OCI-LY7 (cell line): ENCODE measurements around the gene IQSEC1. TPM values are rescaled to one million over a fixed set of nuclear protein-coding genes. Genes with fewer than 3 reads are reported as not detected.

Experiments used
- BruUV-seq: library from RNA; stranded (reverse); fragments of 400-500 nt; replicated peaks from 2 replicates; lab custom pipeline; 2021; lab: Mats Ljungman, UMichigan
- CTCF ChIA-PET: fragments of 300-600 bp; sonication (Branson Sonifier 250); formaldehyde crosslinking; loops from one replicate; lab custom pipeline; 2022; ENCODE audit warnings: antibody characterized with exemption; ENCODE audit not compliant: unreplicated experiment; lab: Charles Lee
- POLR2A ChIA-PET: fragments of 300-600 bp; sonication (Branson Sonifier 250); formaldehyde crosslinking; loops from one replicate; lab custom pipeline; 2022; ENCODE audit warnings: antibody characterized with exemption; lab: Charles Lee
- DNase-seq: peaks from one replicate; pipeline ENCODE4 v3.0.0-alpha.2; 2015; ENCODE audit warnings: low spot score
- H2AFZ ChIP-seq: fragments of 200-600 bp; sonication (generic), shearing (Covaris generic); 2 replicates; pipeline ENCODE4 v1.6.1; 2014; ENCODE audit warnings: mild to moderate bottlenecking, antibody characterized with exemption, low read length, moderate library complexity
- H3K27ac ChIP-seq: fragments of 200-600 bp; sonication (generic); 2 replicates; pipeline ENCODE4 v1.5.1; 2014; ENCODE audit warnings: mixed run types, low read depth, mild to moderate bottlenecking, moderate library complexity, low read length, inconsistent platforms; ENCODE audit not compliant: poor library complexity, severe bottlenecking
- H3K36me3 ChIP-seq: fragments of 200-600 bp; sonication (generic); 2 replicates; pipeline ENCODE4 v1.6.1; 2014; ENCODE audit warnings: mild to moderate bottlenecking, antibody characterized with exemption, low read length, moderate library complexity, mixed read lengths; ENCODE audit not compliant: insufficient read depth
- H3K4me1 ChIP-seq: fragments of 200-600 bp; sonication (generic); 2 replicates; pipeline ENCODE4 v1.5.1; 2014; ENCODE audit warnings: mild to moderate bottlenecking, low read length; ENCODE audit not compliant: insufficient read depth, poor library complexity, severe bottlenecking
- H3K4me2 ChIP-seq: fragments of 200-600 bp; sonication (generic); 2 replicates; pipeline ENCODE4 v1.6.1; 2014; ENCODE audit warnings: mild to moderate bottlenecking, low read length
- H3K4me3 ChIP-seq: fragments of 200-600 bp; sonication (generic); 2 replicates; pipeline ENCODE4 v1.5.1; 2014; ENCODE audit warnings: mild to moderate bottlenecking, low read depth, low read length; ENCODE audit not compliant: poor library complexity, severe bottlenecking
- H3K79me2 ChIP-seq: fragments of 200-600 bp; sonication (generic); 2 replicates; pipeline ENCODE4 v1.6.1; 2016; ENCODE audit warnings: low read depth, mild to moderate bottlenecking, low read length, moderate library complexity, mixed read lengths; ENCODE audit not compliant: insufficient read depth
- H3K9me2 ChIP-seq: fragments of 200-600 bp; sonication (generic); 2 replicates; pipeline ENCODE4 v1.6.1; 2016; ENCODE audit warnings: mild to moderate bottlenecking, low read length, mixed read lengths; ENCODE audit not compliant: insufficient read depth
- H3K9me3 ChIP-seq: fragments of 200-600 bp; sonication (generic); 2 replicates; pipeline ENCODE4 v1.6.1; 2014; ENCODE audit warnings: mild to moderate bottlenecking, mixed run types, low read length, mixed read lengths
- H4K20me1 ChIP-seq: fragments of 200-600 bp; sonication (generic); 2 replicates; pipeline ENCODE4 v1.6.1; 2014; ENCODE audit warnings: mild to moderate bottlenecking, antibody characterized with exemption, low read length, moderate library complexity, mixed read lengths; ENCODE audit not compliant: insufficient read depth
- CTCF ChIP-seq: fragments of 200-600 bp; sonication (generic); conservative IDR thresholded peaks from 2 replicates; pipeline ENCODE4 v1.5.1; 2014; ENCODE audit warnings: mild to moderate bottlenecking, antibody characterized with exemption, low read length, moderate library complexity, mixed read lengths
- EZH2phosphoT487 ChIP-seq: fragments of 200-600 bp; sonication (generic); IDR thresholded peaks from 2 replicates; pipeline ENCODE4 v1.6.1; 2018; ENCODE audit warnings: low read depth, borderline replicate concordance, mild to moderate bottlenecking, mixed run types, antibody characterized with exemption, low read length, moderate library complexity, mixed read lengths
- intact Hi-C: fragments of 100-400 bp; cut with micrococcal nuclease; formaldehyde crosslinking; loops from one replicate; pipeline ENCODE4 v1.10.0; 2022; ENCODE audit not compliant: unreplicated experiment
- total RNA-seq, 2 experiments: library from RNA; depleted of rRNA in 1 of 2; stranded (reverse); fragments of >200 nt in 1 of 2; shearing (Covaris generic) in 1 of 2; gene quantifications; 2 replicates each; pipeline ENCODE4 v1.2.3, GENCODE V29; 2014 to 2022

The IQSEC1 gene
- total RNA-seq, 2 experiments from 2014 or later = 25.2 to 70.1 TPM

GRCh38 chr3:12998648-12999047 is 74.6 kb downstream of the IQSEC1 start:
- Histone ChIP-seq H3K27ac (peak overlapping the region; percentile 29), H3K79me2 (peaks cover 71% of the 10 kb centered on the region; the same call in 1 of the 2 replicates), H3K4me1 (peaks cover 82% of the 10 kb centered on the region), H2AFZ (no peak overlapping the region), H3K4me3 (no peak overlapping the region), H3K36me3 (peaks cover 31% of the 10 kb centered on the region), H3K4me2 (peak overlapping the region; percentile 21; the same call in 1 of the 2 replicates), H3K9me2 (no peaks in the 10 kb centered on the region), H3K9me3 (no peaks in the 10 kb centered on the region), H4K20me1 (peaks cover 4% of the 10 kb centered on the region; the same call in 1 of the 2 replicates)
- TF ChIP-seq CTCF (no peak), EZH2phosphoT487 (no peak)
- DNase-seq = no peak
- intact Hi-C loops = no loop called here
- no TSS peak for BruUV-seq
- ChIA-PET CTCF (interaction anchor here (1.4 to 2.6 kb wide), 2 partner anchors 10 to 15 kb away, joined by 3 to 7 read pairs; no protein-coding TSS in a partner anchor), POLR2A (interaction anchor here (0.9 to 1.6 kb wide), 4 partner anchors 16 to 82 kb away, joined by 3 to 4 read pairs (median 4); no protein-coding TSS in a partner anchor)

GRCh38 chr3:12997387-12997786 is 75.8 kb downstream of the IQSEC1 start:
- peaks cover 58% of the 10 kb centered on the region; the same call in 1 of the 2 replicates for H3K79me2 ChIP-seq
- no peaks in the 10 kb centered on the region for H3K9me3 ChIP-seq
- no peak for TF ChIP-seq CTCF
- POLR2A ChIA-PET = interaction anchor here (0.6 to 0.7 kb wide), 2 partner anchors 85 to 278 kb away, joined by 3 read pairs; no protein-coding TSS in a partner anchor
- no peaks in the 10 kb centered on the region for H3K9me2 ChIP-seq
- H3K36me3 ChIP-seq = peaks cover 31% of the 10 kb centered on the region
- BruUV-seq = no TSS peak
- CTCF ChIA-PET = no interaction called here
- no peak overlapping the region for H3K4me3 ChIP-seq
- H3K4me2 ChIP-seq = no peak overlapping the region
- H2AFZ ChIP-seq = no peak overlapping the region
- intact Hi-C loops = no loop called here
- H3K4me1 ChIP-seq = peaks cover 69% of the 10 kb centered on the region
- no peak overlapping the region for H3K27ac ChIP-seq
- peaks cover 4% of the 10 kb centered on the region; the same call in 1 of the 2 replicates for H4K20me1 ChIP-seq
- DNase-seq = no peak

GRCh38 chr3:12996181-12996506 is 77.1 kb downstream of the IQSEC1 start:
- no TSS peak for BruUV-seq
- Histone ChIP-seq H4K20me1 (peaks cover 4% of the 10 kb centered on the region; the same call in 1 of the 2 replicates), H3K36me3 (peaks cover 22% of the 10 kb centered on the region), H3K9me2 (no peaks in the 10 kb centered on the region), H3K79me2 (peaks cover 46% of the 10 kb centered on the region; the same call in 1 of the 2 replicates), H3K9me3 (no peaks in the 10 kb centered on the region), H3K27ac (no peak overlapping the region), H2AFZ (no peak overlapping the region), H3K4me1 (peaks cover 57% of the 10 kb centered on the region), H3K4me2 (peak overlapping the region; percentile 96; the same call in 1 of the 2 replicates), H3K4me3 (no peak overlapping the region)
- POLR2A ChIA-PET = interaction anchor here (0.6 kb wide), 2 partner anchors 96 kb away, joined by 3 read pairs; no protein-coding TSS in a partner anchor
- intact Hi-C loops = no loop called here
- TF ChIP-seq CTCF (no peak), EZH2phosphoT487 (no peak)
- CTCF ChIA-PET = interaction anchor here (0.5 kb wide), 1 partner anchor 65 kb away, joined by 3 read pairs; no protein-coding TSS in a partner anchor
- no peak for DNase-seq
